GM10266 (cell line): ENCODE data around the gene CD38.

Experiments
- DNase-seq: peaks from one replicate; pipeline ENCODE4 v3.0.0; 2012; ENCODE audit errors: extremely low spot score
- CTCF ChIP-seq: IDR thresholded peaks from 2 replicates; pipeline ENCODE4 v1.5.1; 2012; ENCODE audit warnings: mild to moderate bottlenecking, low read depth; ENCODE audit not compliant: control insufficient read depth, insufficient read depth; ENCODE audit errors: missing control alignments

Gene CD38

GRCh38 chr4:15776871-15777648, 1.1 kb upstream of the CD38 start:
- no peak for TF ChIP-seq CTCF
- no peak for DNase-seq

- no peak for TF ChIP-seq CTCF
- no peak for DNase-seq
Measured at GRCh38 chr4:15777697-15778288, 335 bp upstream of the CD38 start.

GRCh38 chr4:15779306-15779705, 1.2 kb downstream of the CD38 start:
- peak; percentile 27 for TF ChIP-seq CTCF
- no peak for DNase-seq

GRCh38 chr4:15779809-15780208, 1.7 kb downstream of the CD38 start:
- TF ChIP-seq CTCF = no peak
- DNase-seq = no peak

GRCh38 chr4:15781427-15782095, 3.4 kb downstream of the CD38 start:
- no peak for DNase-seq
- TF ChIP-seq CTCF = no peak

GRCh38 chr4:15783676-15784075, 5.5 kb downstream of the CD38 start:
- DNase-seq = no peak
- TF ChIP-seq CTCF = no peak
